WI38 (cell line): ENCODE measurements around the gene CDH15.
"Not testable (repeated sequence)": the region's sequence is repeated elsewhere in the genome, so short reads cannot be mapped to it uniquely, and the experiment has no call there.

Source experiments
- H3K4me3 ChIP-seq: 2 replicates; pipeline ENCODE4 v1.5.1; 2011; ENCODE audit warnings: low read depth, mild to moderate bottlenecking, control low read depth, low read length
- TF ChIP-seq, protein P1 (sequence below): IDR thresholded peaks from 2 replicates; pipeline ENCODE4 v1.5.1; 2012; ENCODE audit warnings: low read depth, mild to moderate bottlenecking, control low read depth, low read length

Gene CDH15

DNA sequence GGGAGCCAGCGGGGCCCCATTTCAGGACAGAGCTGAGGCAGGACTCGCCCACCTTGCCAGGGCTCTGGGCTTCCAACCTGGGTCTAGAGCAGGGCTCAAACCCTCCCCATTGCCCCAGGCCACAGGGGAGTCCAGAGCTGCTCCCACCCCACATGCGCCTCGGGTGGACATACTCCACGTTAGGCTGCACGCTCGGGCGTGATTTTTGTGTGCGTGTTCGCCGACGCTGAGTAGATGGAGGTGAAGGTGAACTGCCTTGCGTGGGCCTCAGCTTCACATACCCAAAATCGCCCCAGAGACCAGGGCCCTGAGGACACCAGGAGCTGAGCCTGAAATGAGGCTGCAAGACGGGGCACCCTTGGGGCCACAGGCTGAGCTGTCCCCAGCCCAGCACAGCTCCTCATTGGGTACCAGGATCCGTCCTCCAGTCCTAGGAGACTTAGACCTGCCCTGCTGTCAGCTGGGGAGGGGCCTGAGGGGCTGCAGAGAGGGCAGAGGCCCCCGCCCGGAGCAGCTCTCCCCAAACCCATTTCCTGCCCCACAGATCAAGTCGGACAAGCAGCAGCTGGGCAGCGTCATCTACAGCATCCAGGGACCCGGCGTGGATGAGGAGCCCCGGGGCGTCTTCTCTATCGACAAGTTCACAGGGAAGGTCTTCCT lies 8.2 kb downstream of the CDH15 start:
- TF ChIP-seq, protein P1, sequence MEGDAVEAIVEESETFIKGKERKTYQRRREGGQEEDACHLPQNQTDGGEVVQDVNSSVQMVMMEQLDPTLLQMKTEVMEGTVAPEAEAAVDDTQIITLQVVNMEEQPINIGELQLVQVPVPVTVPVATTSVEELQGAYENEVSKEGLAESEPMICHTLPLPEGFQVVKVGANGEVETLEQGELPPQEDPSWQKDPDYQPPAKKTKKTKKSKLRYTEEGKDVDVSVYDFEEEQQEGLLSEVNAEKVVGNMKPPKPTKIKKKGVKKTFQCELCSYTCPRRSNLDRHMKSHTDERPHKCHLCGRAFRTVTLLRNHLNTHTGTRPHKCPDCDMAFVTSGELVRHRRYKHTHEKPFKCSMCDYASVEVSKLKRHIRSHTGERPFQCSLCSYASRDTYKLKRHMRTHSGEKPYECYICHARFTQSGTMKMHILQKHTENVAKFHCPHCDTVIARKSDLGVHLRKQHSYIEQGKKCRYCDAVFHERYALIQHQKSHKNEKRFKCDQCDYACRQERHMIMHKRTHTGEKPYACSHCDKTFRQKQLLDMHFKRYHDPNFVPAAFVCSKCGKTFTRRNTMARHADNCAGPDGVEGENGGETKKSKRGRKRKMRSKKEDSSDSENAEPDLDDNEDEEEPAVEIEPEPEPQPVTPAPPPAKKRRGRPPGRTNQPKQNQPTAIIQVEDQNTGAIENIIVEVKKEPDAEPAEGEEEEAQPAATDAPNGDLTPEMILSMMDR = no peak
- no peak overlapping the region for H3K4me3 ChIP-seq

DNA sequence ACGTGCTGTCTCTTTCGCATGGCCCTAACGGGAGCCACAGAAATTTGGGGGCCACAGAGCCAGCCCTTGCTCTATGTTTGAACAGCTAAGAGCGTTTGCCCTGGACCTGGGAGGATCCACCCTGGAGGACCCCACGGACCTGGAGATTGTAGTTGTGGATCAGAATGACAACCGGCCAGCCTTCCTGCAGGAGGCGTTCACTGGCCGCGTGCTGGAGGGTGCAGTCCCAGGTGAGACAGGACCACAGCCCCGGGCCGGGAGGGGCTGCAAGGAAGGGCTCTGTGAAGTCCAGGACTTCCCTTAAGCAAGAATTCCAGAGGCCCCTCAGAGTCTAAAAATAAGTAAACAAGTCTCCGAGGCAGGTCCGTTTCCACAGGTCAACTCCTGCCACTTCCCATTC lies 11.9 kb downstream of the CDH15 start:
- no peak overlapping the region for H3K4me3 ChIP-seq
- TF ChIP-seq, protein P1 = no peak

DNA sequence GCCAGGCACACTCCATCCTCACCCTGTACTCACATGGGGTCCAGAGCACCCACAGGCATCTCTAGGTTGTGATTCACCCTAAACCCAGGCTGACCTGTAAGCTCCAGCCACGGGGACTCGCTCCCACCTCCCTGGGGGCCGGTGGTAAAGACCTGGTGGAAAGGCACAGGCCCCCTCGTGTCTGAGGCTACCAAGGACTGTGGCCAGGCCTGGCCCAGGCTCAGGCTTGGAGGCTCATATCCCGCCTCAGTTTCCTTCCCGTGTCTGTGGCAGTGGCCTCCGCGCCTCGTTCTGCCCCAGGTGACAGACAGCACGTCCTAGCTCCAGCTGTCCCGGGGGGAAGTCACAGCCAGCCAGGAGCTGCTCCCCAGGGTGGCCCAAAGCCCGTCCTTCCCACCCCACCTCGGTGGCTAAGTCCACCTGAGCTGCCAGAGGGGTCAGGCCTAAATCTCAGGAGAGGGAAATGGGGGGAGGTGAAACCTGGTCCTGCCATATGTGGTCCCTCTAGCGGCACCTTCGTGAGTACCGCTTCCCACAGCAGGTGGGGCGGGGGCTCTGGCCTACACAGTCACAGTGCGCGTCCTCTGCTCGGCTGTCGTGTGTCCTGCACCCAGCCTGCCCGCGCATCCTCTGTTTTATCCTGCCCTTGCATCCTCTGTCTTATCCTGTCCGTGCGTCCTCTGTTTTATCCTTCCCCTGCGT lies 12.6 kb downstream of the CDH15 start:
- TF ChIP-seq, protein P1 = no peak
- H3K4me3 ChIP-seq = no peak overlapping the region

DNA sequence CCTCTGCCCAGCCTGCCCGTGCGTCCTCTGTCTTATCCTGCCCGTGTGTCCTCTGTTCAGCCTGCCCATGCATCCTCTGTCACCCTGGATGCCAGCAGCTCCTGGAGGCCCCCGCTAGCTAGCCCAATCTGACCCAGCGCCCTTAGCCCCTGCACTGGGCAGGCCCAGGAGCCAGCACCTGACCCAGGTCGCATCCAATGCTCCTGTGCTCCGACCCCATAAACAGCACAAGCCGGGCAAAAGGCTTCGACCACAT lies 13.1 kb downstream of the CDH15 start:
- TF ChIP-seq, protein P1 = no peak
- H3K4me3 ChIP-seq = no peak overlapping the region

DNA sequence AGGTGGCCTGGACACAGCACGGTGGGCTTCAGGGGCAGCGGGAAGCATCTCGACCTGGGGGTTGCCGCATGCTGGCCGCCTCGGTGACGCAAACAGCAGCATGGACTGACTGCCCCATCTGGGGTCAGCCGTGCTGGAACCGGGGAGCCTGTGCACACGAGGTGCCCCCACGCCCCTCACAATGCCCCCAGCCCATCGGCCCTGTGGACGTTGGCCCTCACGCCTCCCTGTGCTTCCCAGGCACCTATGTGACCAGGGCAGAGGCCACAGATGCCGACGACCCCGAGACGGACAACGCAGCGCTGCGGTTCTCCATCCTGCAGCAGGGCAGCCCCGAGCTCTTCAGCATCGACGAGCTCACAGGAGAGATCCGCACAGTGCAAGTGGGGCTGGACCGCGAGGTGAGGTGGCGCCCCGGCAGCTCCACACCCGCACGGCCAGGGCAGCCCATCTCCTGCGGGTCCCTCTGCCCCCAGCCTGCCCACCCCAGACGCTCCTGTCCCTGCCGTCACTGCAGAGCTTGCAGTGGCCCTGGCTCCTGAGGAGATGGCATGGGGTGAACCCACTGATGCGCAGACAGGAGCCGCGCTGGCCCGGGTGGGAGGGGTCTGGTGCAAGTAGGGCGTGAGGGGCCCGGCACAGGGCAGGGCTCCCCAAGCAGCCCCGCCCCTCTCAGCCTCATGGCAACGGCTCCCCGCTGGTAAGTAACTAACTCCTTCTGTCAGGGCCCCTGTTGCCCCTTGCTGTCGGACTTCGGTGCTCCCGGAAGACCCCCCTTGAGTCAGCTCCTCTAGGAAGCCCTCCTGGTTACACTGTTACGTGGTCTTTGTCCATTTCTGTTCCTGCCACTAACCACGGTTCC lies 13.6 kb downstream of the CDH15 start:
- TF ChIP-seq, protein P1 = no peak
- H3K4me3 ChIP-seq = no peak overlapping the region

DNA sequence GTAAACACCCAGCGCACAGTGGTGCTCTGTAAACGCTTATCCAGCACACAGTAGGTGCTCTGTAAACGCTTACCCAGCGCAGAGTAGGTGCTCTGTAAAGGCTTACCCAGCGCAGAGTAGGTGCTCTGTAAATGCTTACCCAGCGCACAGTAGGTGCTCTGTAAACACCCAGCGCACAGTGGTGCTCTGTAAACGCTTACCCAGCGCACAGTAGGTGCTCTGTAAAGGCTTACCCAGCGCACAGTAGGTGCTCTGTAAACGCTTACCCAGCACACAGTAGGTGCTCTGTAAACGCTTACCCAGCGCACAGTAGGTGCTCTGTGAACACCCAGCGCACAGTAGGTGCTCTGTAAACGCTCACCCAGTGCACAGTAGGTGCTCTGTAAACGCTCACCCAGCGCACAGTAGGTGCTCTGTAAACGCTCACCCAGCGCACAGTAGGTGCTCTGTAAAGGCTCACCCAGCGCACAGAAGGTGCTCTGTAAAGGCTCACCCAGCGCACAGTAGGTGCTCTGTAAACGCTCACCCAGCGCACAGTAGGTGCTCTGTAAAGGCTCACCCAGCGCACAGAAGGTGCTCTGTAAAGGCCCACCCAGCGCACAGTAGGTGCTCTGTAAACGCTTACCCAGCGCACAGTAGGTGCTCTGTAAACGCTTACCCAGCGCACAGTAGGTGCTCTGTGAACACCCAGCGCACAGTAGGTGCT lies 14.5 kb downstream of the CDH15 start:
- H3K4me3 ChIP-seq = not testable (repeated sequence)

DNA sequence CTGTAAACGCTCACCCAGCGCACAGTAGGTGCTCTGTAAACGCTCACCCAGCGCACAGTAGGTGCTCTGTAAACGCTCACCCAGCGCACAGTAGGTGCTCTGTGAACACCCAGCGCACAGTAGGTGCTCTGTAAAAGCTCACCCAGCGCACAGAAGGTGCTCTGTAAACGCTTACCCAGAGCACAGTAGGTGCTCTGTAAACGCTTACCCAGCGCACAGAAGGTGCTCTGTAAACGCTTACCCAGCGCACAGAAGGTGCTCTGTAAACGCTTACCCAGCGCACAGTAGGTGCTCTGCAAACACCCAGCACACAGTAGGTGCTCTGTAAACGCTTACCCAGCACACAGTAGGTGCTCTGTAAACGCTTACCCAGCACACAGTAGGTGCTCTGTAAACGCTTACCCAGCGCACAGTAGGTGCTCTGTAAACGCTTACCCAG lies 15.1 kb downstream of the CDH15 start:
- not testable (repeated sequence) for H3K4me3 ChIP-seq
